A673 (cell line): ENCODE data around the gene SPRR2E. TPM values are rescaled to one million over a fixed set of nuclear protein-coding genes. Genes with fewer than 3 reads are reported as not detected.

Experiments used
- BruUV-seq: library from RNA; stranded (reverse); fragments of 400-500 nt; replicated peaks from 2 replicates; lab custom pipeline; 2021; lab: Mats Ljungman, UMichigan
- CTCF ChIA-PET: fragments of 300-600 bp; sonication (Branson Sonifier 250); formaldehyde crosslinking; loops from one replicate; lab custom pipeline; 2022; ENCODE audit warnings: antibody characterized with exemption; lab: Charles Lee
- POLR2A ChIA-PET: fragments of 300-600 bp; sonication (Branson Sonifier 250); formaldehyde crosslinking; loops from one replicate; lab custom pipeline; 2022; ENCODE audit warnings: antibody characterized with exemption; ENCODE audit not compliant: low non-redundant PET; lab: Charles Lee
- DNase-seq: peaks from one replicate; pipeline ENCODE4 v3.0.0-alpha.2; 2015; ENCODE audit warnings: low spot score
- H3K27ac ChIP-seq: fragments of 200-600 bp; sonication (generic); 2 replicates; pipeline ENCODE4 v1.5.1; 2016; ENCODE audit warnings: mixed run types, low read depth, mild to moderate bottlenecking, mixed read lengths, antibody characterized with exemption, low read length; ENCODE audit not compliant: poor library complexity, severe bottlenecking
- H3K27me3 ChIP-seq: fragments of 200-600 bp; sonication (generic); replicated peaks from 2 replicates; pipeline ENCODE4 v1.6.1; 2017; ENCODE audit warnings: mixed run types, low read depth, mild to moderate bottlenecking, mixed read lengths, antibody characterized with exemption, low read length; ENCODE audit not compliant: insufficient read depth, poor library complexity
- H3K36me3 ChIP-seq: fragments of 200-600 bp; sonication (generic); 2 replicates; pipeline ENCODE4 v1.6.1; 2016; ENCODE audit warnings: mixed run types, mild to moderate bottlenecking, mixed read lengths, antibody characterized with exemption, low read length; ENCODE audit not compliant: insufficient read depth, poor library complexity, severe bottlenecking
- H3K4me1 ChIP-seq: fragments of 200-600 bp; sonication (generic); 2 replicates; pipeline ENCODE4 v1.6.1; 2017; ENCODE audit warnings: mixed run types, mild to moderate bottlenecking, mixed read lengths, antibody characterized with exemption, low read length; ENCODE audit not compliant: insufficient read depth, poor library complexity, severe bottlenecking
- H3K4me3 ChIP-seq: fragments of 200-600 bp; sonication (generic); 2 replicates; pipeline ENCODE4 v1.5.1; 2016; ENCODE audit warnings: low read depth, mixed run types, mild to moderate bottlenecking, mixed read lengths, low read length; ENCODE audit not compliant: poor library complexity, severe bottlenecking
- H3K9me3 ChIP-seq: fragments of 200-600 bp; sonication (generic); 2 replicates; pipeline ENCODE4 v1.6.1; 2016; ENCODE audit warnings: mixed run types, low read depth, mild to moderate bottlenecking, mixed read lengths, antibody characterized with exemption, low read length; ENCODE audit not compliant: poor library complexity, severe bottlenecking
- CTCF ChIP-seq: fragments of 300-800, 200-600 bp; sonication (generic); conservative IDR thresholded peaks from 2 replicates; pipeline ENCODE4 v1.5.1; 2017; ENCODE audit warnings: low read depth, mild to moderate bottlenecking, antibody characterized with exemption, low read length, moderate library complexity, mixed read lengths
- EZH2 ChIP-seq: fragments of 200-600 bp; sonication (generic); IDR thresholded peaks from 2 replicates; pipeline ENCODE4 v1.6.1; 2017; ENCODE audit warnings: borderline replicate concordance, low read depth, mild to moderate bottlenecking, mixed read lengths, antibody characterized with exemption, low read length; ENCODE audit not compliant: poor library complexity, severe bottlenecking
- intact Hi-C: fragments of 100-400 bp; cut with micrococcal nuclease; formaldehyde crosslinking; loops from one replicate; pipeline ENCODE4 v1.10.0; 2022; ENCODE audit not compliant: unreplicated experiment
- total RNA-seq: library from RNA; stranded (reverse); gene quantifications from 2 replicates; pipeline ENCODE4 v1.2.3, GENCODE V29; 2021

SPRR2E gene
- total RNA-seq, 1 experiment from 2014 or later: not detected

DNA sequence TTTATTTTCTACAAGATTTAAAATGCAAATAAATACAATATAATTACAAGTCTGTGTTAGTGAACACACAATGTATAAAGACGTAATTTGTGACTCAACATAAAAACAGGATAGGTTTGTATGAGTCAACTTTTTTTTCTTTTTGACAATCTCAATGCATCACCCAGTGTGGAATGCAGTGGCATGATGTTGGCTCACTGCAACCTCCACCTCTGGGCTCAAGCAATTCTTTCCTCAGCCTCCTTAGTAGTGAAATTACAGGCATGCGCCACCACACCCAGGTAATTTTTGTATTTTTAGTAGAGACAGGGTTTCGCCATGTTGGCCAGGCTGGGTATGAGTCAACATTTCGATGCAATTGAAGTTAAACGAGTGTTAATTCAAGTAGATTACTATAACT is 5.9 kb upstream of the SPRR2E start:
- ChIA-PET POLR2A (no interaction called here), CTCF (no interaction called here)
- no peak overlapping the region for H3K4me3 ChIP-seq
- TF ChIP-seq EZH2 (no peak), CTCF (no peak)
- intact Hi-C loops: no loop called here
- H3K9me3 ChIP-seq: no peaks in the 10 kb centered on the region
- H3K36me3 ChIP-seq: no peaks in the 10 kb centered on the region
- BruUV-seq: no TSS peak
- peaks cover 38% of the 10 kb centered on the region for H3K27me3 ChIP-seq
- H3K27ac ChIP-seq: no peak overlapping the region
- no peak for DNase-seq
- no peaks in the 10 kb centered on the region for H3K4me1 ChIP-seq

DNA sequence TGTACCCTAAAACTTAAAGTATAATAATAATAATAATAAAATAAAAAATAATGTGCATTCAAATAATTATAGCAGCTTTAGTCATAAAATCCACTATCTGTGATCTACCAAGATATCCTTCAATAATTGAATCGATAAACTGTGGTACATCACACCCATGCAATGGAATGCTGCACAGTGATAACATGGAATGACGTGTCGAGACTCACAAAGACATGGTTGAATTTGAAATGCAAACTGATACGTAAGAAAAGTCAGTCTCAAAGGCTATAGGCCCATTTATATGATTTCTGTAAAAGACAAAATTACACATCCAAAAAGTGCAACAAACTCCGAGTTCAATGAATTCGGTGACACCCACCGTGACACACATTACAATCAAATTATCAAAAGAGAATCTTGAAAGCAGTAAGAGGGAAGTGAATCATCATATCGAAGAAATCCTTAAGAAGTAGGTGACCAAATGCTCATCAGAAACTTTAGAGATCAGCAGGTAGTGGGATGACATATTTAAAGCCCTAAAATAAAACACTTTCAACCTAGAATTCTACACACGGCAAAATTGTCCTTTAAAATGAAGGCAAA is 5.2 kb upstream of the SPRR2E start:
- H3K4me1 ChIP-seq: no peaks in the 10 kb centered on the region
- DNase-seq: no peak
- H3K36me3 ChIP-seq: no peaks in the 10 kb centered on the region
- CTCF ChIA-PET: no interaction called here
- H3K4me3 ChIP-seq: no peak overlapping the region
- POLR2A ChIA-PET: interaction anchor here (0.6 kb wide), 1 partner anchor 870 kb away, joined by 7 read pairs; no protein-coding TSS in a partner anchor
- H3K9me3 ChIP-seq: no peaks in the 10 kb centered on the region
- BruUV-seq: no TSS peak
- no peak for TF ChIP-seq CTCF
- intact Hi-C loops: no loop called here
- peaks cover 38% of the 10 kb centered on the region for H3K27me3 ChIP-seq
- H3K27ac ChIP-seq: no peak overlapping the region

GRCh38 chr1:153095764-153096163 is 1.4 kb upstream of the SPRR2E start:
- H3K9me3 ChIP-seq: no peaks in the 10 kb centered on the region
- CTCF ChIA-PET: no interaction called here
- intact Hi-C loops: no loop called here
- POLR2A ChIA-PET: no interaction called here
- BruUV-seq: no TSS peak
- no peak overlapping the region for H3K27ac ChIP-seq
- no peak overlapping the region for H3K4me3 ChIP-seq
- DNase-seq: no peak
- TF ChIP-seq EZH2: no peak
- TF ChIP-seq CTCF: no peak
- H3K36me3 ChIP-seq: no peaks in the 10 kb centered on the region
- H3K27me3 ChIP-seq: peaks cover 32% of the 10 kb centered on the region
- H3K4me1 ChIP-seq: no peaks in the 10 kb centered on the region
